GM12864 (cell line): ENCODE results near the gene VWC2L.

Source experiments
- DNase-seq: peaks from one replicate; pipeline ENCODE4 v3.0.0-alpha.2; 2011; ENCODE audit warnings: low read depth
- H3K4me3 ChIP-seq: 2 replicates; pipeline ENCODE4 v1.5.1; 2011; ENCODE audit warnings: mild to moderate bottlenecking, low read depth, low read length, control low read depth
- CTCF ChIP-seq: IDR thresholded peaks from 2 replicates; pipeline ENCODE4 v1.5.1; 2011; ENCODE audit warnings: low read depth, mild to moderate bottlenecking, moderate library complexity, low read length, control low read depth, inconsistent platforms; ENCODE audit errors: missing control alignments

The VWC2L gene

DNA sequence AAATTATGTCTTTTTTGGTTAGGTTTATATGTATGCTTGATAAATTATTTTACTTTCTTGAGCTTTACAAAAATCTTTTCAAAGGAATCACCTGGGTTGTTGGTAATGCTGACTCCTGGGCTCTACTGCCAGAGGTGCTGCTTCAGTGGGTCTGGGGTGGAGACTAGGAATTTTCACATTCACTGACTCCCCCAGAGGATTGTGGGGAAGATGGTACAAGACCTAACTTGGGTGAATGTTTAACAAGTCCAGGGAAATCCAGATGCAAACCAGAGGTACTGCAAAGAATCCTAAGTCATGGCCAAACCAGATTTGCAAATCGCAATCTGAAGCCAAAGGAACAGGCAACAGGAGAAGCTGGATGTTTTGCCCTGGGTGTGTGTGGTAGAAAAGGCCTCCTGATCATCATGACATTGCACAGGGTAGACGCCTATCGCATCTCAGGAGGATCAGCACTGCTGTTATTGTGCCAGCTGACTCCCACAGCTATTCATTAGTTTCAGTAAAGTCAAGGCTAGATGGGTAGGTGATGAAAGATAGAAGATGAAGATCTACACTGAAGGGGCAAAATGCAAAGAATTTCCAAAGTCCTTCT is 213.4 kb downstream of the VWC2L start:
- DNase-seq: no peak
- H3K4me3 ChIP-seq: no peak overlapping the region
- no peak for TF ChIP-seq CTCF

DNA sequence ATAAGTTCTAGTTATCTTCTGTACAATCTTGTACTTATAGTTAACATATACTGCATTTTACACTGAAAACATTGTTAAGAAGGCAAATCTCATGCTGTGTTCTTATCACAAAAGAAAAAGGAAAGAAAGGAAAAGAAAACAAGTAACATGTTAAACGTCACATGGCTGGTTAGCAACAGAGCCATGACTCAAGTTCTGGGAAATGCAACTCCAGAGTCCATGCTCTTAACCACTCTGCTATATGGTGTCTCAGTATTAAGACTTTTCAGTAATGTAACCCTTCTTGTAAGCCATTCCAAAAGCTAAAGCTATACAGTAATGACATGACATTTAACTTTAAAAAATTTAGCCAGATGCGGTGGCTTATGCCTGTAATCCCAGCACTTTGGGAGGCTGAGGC is 217.2 kb downstream of the VWC2L start:
- no peak for DNase-seq
- no peak for TF ChIP-seq CTCF

More for the DNA sequence above, 217.2 kb downstream of the VWC2L start:
- H3K4me3 ChIP-seq: no peak overlapping the region
